KBM-7 (cell line): ENCODE measurements around the gene DRAXIN.

ENCODE experiments used
- DNase-seq: peaks from one replicate; pipeline ENCODE4 v3.0.0-alpha.2; 2015
- in situ Hi-C: fragments of 300-500 bp; cut with MboI; formaldehyde crosslinking; loops from 2 replicates; pipeline ENCODE4 v1.14.3; 2020; ENCODE audit warnings: low sequenced_read_pairs, low pct_unique_long_range_greater_than_20kb, mixed read lengths

The DRAXIN gene

GRCh38 chr1:11681071-11681771, 10.3 kb upstream of the DRAXIN start, which contains the start of gene MAD2L2:
Gene MAD2L2 (minus strand): TSS chr1:11681148. CDS start chr1:11680601, 547 bp downstream.
- in situ Hi-C loops, result no loop called here
- peak; percentile 74 for DNase-seq

DNA sequence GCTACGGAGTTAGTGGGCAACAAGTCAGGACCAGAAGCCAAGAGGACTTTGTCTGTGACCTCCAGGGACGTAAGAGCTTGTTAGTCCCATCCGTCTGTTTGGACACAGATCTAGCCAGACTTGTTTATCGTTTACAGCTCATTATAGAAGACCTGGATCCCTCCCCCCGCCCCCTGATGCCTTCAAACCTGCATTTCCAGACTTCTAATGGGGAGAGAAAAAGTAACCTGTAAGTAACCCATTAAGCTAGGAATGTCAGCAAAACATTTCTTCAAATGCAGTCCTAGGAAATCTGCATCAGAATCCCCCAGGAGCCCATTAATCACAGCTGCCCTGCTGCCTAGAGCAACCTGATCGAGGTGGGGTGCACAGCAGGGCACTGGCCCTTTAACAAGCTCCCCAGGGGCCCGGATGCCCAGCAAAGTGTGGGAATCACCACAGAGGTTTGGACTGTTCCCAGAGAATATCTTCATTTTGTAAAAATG, 9.2 kb upstream of the DRAXIN start:
- DNase-seq, result no peak
- in situ Hi-C loops, result no loop called here

- no peak for DNase-seq
- in situ Hi-C loops, result no loop called here
These were observed 8.7 kb upstream of the DRAXIN start for GRCh38 chr1:11682799-11683198.

- no peak for DNase-seq
- in situ Hi-C loops, result no loop called here
These were observed 7.4 kb upstream of the DRAXIN start for GRCh38 chr1:11684070-11684469.

DNA sequence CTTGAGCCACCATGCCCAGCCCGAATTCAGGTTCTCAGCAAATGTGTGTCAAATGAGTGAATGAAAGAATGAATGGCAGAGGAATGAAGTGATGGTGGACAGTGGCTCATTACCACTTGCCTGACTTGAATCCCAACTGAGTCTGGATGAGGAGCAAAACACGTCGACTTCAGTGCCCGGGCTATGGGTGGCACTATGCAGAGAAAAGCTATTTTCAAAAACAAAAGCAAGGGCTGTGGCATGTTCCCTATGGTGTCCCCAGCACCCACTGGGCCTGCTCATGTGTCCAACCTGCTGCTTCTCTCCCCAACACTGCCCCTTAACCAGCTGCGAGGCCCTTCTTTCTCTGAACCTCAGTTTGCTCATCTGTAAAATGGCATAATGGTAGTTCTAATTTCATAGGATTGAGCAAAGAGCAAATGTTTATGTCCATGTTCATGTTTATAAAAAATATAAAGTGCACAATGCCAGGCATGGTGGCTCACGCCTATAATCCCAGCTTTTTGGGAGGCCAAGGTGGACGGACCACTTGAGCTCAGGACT, 6.2 kb upstream of the DRAXIN start:
- DNase-seq, result no peak
- in situ Hi-C loops, result no loop called here

DNA sequence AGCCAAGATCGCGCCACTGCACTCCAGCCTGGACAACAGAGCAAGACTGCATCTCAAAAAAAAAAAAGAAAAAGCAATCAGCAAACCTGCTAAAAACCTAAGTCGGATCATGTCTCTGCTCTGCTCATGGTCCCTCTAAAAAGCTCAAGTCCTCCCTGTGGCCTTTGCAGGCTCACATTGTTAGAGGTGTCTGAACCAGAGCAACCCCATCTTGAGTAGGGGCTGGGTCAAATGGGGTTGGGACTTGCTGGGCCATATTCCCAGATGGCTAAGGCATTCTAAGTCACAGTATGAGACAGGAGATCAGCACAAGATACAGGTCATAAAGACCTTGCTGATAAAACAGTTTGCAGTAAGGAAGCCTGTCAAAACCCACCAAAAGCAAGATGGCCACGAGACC, 3.0 kb upstream of the DRAXIN start:
- no peak for DNase-seq
- in situ Hi-C loops, result no loop called here

DNA sequence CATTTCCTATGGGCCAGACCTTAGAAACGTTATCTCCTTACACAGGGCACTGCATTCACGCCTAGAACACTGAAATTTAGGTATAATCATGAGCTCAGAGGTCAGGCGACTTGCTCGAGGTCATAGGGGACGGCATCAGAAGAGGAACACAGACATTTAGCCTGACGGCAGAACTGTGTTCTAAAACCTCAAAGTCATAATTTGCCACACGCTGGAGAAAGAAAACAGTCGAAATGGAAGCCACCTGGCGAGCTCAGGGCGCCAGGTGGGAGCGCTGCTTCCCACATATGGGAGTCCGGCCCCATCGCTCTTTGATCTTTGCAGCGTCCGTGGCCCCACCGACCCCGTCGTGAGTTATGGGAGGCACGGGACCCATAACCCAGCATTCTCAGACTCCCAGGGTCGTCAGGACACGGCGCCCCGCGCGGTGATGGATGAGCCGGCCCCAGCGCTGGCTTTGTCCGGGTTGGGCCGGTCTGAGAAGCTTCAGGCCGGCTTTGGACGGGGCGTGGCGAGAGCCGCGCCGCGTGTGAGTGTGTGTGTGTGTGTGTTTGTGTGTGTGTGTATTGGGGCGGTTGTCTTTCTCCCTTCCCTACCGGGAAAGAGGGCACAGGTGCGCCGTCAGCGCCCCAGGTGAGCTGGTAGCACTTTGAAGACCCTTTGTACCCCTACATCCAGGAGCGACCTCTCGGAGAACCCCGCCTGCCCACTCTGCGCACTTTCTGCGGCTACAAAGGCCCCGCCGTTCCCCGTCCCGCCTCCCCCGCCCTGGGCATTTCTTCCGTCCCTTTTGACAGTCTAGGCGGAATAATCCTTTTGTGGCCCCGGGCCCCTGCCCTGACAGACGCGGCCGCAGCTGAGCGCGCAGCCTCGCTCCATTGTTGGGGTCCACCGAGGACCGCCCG, 861 bp upstream of the DRAXIN start:
- DNase-seq, result no peak
- in situ Hi-C loops, result no loop called here

GRCh38 chr1:11691928-11692711, 610 bp downstream of the DRAXIN start:
- in situ Hi-C loops, result no loop called here
- no peak for DNase-seq

DNA sequence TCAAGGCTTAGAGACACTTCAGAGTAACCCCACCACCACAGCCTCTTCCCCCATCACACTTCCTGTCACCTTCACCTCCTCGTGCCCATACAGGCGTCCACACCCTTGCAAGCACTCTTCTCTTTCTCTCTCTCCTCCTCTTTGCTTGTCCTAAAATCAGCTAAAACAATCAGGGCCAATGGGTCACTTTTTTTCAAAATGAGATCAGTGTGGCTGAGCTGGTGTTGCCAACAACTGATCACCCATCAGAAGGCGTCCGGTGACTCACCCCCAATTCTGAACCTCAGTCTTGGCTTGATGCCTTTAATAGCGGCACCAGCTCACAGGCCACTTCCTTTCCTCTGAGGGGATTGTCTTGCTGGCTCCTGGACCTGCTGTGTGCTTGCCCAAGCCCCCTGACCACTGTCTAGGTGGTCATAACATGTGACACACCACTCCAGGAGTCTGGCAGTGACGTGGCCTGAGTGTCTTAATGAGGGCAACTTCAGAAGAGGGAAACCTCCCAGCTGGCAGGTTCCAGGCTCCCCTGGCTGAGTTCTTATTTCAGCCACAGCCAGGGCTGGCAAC, 1.6 kb downstream of the DRAXIN start:
- in situ Hi-C loops, result no loop called here
- DNase-seq, result no peak

DNA sequence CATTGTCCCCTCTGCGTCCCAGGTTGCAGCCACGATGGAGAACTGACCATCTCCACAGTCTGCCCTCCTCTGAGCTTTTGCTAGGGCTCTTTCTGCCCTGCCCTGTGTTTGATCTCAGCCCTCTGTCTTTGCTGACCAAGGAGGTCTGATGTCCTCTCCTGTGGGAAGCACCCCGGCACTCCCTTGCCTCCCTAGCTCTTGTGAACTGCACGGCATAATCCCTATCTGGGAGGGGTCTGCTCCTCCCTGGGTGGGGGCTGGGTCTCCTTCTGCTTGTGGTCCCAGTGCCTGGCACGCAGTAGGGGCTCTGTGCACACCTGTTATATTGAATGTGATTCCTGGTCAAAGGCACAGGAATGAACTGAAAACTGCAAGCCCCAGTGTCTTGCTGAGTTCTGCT, 2.4 kb downstream of the DRAXIN start:
- no peak for DNase-seq
- in situ Hi-C loops, result no loop called here

GRCh38 chr1:11695861-11696260, 4.4 kb downstream of the DRAXIN start:
- in situ Hi-C loops, result no loop called here
- no peak for DNase-seq

DNA sequence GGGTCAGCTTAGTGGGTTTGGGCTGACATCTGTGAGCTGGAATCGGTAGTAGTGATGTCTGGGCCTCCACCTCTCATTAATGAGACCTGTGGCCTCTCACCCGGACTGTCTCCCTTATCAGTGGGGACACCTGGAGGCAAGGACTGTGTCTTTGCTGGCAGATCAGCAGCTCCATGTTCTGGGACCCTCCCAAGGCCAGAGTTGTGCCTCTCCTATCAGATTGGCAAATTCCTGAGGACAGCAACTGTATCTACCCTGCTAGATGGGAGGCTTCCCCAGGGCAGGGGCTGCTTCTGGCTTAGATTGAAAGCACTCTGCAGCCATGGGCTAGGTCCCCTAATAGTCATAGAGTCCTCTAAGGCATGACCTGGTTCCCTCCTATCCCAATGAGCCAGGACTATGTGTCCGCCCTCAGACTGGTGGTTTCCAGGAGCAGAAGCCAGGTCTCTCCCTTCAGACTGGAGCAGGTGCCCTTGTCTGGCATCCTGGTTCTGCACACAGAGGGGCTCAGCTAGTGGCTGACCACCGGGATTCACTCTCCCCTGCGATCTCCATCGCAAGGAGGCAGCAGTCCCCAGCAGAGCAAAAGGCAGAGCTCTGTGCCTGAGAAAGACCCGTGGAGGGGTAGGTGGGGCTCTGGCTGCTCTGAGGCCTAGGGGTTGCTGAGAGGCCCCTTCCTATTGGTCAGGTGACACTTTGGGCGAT, 5.8 kb downstream of the DRAXIN start:
- in situ Hi-C loops, result no loop called here
- DNase-seq, result no peak

- in situ Hi-C loops, result no loop called here
- no peak for DNase-seq
These were observed 6.3 kb downstream of the DRAXIN start for GRCh38 chr1:11697893-11698210.

- in situ Hi-C loops, result no loop called here
- DNase-seq, result no peak
These were observed 9.3 kb downstream of the DRAXIN start for GRCh38 chr1:11700601-11701467.

DNA sequence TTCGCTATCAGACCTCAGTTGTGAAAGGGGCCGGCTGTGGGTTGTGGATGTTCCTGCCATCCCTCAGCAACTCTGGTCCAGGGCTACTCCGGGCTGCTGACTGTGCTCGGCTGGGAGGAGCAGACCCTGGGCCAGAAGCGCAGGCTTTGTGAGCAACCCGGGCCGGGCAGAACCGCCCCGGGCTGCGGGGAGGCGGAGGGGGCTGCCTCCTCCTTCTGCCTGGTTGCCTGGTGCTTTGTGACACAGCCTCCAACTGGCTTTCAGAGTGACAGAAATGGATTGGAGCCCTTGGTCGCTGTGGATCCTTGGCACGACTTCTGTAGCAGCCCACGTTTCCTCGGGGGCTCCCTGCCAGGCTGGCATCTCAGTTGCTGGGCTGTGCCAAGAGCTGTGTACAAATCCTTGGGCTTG, 10.0 kb downstream of the DRAXIN start:
- no peak for DNase-seq
- in situ Hi-C loops, result no loop called here

DNA sequence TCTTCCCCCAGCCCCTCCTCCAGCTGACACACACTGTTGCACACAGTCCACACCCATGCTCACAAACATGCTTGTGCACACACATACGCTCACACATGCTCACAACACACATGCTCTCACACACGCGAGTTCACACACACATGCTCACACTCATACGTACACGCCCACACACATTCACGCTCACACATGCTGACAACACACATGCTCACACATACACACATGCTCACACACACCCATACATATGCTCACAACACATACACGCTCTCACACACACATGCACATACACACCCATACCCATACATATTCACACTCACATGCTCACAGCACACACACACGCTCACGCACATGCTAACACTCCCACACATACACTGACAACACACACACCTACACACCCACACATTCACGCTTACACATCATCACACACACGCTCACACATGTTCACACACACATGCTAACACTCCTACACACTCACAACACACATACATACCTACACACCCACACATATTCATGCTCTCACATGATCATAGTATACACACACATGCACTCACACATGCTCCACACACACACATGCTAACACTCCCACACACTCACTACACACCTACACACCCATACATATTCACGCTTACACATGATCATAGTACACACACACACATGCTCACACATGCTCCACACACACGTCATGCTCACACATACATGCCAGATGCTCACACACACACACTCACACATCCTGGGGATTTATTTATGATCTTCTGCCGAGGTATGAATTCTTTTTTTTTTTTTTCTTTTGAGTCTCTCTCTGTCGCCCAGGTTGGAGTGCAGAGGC, 10.7 kb downstream of the DRAXIN start:
- in situ Hi-C loops, result no loop called here
- no peak for DNase-seq
